ENCODE results near the gene CAPN12.

The CAPN12 gene

DNA sequence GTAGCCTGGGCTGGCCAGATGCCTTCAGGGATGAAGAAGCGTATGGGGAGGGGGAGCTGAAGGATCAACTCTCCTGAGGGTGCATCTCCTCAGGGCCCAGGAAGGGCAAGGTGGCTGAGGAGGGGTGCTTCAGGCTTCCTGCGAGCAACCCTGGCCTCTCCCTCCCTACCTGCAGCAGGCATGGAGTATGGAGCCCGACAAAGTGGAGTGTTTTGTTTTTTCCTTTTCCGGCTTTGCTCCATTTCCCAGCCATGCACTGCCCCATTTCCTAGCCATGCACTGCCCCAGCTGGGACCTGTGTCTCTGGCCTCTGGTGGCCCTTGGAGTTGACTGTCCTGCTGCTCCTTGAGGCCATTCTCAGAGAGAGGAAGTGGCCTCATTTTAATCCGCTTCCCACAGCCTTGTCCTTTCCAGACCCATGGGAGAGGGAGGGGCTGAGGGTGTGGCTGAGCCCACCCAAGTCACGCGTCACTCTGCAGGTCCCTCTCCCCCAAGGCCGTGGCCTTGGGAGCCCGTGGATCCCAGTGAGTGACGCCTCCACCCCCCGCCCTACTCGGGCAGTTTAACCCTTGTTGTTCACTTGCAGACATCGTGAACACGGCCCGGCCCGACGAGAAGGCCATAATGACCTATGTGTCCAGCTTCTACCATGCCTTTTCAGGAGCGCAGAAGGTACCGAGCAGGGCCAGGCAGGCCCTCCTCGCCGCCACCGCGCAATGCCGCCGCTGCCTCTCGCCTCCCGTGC lies 34.4 kb downstream of the CAPN12 start:
- no peak for DNase-seq

DNA sequence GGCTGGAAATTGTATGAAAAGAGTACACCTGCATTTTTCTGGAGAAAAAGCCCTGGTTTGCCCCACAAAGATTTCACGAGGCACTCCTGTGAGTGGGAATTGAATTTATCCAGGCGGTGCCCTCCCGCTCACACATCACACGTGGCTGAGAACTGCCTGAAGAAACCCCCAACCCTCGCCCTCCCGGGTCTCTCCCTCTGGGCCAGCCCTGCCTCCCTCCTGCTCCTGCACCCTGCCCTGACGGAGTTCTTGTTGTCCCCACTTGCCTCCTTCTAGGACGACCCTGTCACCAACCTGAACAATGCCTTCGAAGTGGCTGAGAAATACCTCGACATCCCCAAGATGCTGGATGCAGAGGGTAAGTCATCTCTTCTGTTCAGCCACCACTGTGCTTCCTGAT lies 35.2 kb downstream of the CAPN12 start:
- DNase-seq: no peak

DNA sequence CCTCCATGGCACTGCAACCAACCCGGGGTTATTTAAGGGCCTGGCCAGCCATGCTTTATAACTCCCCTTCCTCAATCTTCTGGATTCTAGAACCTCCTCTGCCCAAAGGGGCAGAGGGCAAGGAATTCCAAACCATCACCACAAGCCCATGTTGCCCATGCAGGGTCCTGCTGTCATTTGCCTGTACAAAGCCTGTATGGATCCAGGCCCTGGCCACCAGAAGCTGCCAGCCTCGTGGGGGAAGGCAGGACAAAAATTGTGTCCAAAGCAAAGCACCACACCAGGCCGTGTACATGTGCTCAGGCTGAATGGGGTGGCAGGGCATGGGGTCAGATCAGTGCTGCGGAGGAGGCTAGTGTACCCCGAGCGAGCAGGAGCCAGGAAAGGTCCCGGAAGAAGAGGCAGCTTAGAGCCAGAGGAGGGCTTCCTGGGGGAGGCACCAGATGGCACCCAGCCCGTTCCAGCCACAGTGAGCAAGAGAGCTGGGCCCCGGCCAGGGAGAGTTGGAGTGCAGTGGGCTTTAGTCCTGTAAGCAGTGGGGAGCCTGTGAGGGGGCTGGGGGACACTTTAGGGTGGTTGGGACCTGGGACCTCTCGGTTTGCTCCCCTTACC lies 35.8 kb downstream of the CAPN12 start:
- DNase-seq: no peak

DNA sequence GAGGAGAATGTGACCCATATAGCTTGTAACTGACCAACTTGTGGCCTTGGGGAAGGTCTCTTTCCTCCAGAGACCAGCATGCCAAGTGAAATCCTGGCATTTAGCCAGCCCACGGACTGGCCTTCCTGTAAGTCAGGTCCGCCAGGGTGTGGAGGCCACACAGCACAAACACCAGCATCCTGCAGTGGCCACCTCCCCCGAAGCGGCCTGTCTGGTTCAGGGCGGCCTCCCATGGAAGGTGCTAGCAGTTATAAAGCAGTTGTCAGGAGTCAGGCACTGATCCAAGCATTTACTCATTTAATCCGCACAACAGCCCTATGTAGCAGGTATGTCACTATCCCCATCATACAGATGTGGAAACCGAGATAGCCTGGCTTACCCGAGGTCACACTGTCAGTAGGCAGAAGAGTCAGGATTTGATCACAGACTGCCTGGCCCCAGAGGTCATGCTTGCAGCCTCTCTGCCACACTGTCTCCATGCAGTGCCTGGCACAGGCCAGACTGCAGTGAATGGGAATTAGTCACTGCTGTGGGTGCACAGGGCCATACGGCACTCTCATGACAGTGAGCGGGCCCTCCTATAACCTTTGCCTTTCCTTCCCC lies 36.7 kb downstream of the CAPN12 start:
- no peak for DNase-seq

DNA sequence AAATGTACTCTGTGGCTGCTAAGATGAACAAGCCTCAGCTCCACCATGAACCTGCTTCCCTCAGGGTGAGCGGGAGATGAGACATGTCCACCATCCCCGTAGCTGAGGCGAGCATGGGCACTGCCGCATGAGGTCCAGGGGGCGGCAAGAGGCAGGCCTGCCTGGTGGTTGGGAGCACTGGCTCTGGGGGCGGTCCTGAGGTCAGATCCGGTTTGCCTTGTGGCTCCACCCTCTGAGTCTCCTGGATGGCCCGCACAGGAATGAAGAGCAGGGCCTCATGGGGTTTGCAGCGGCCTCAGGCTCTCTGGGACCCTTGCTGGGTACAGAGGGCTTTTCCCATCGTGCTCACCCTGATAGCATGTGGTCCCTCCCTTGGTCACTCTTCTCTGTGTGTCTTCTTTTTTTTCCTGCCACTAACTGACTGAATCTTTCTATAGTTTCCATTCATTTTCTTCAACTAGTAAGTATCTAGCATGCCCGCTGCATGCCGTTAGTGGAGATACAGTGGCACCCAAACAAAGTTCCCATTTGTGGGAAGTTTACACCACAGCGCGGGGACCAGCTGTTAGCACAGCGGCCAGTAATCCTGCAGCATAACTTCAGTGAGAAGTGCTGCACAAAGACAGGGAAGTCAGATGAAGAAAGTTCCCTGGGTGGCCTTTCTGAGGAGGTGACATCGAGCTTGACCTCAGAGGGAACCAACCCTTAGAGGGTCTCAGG lies 37.3 kb downstream of the CAPN12 start:
- DNase-seq: no peak

DNA sequence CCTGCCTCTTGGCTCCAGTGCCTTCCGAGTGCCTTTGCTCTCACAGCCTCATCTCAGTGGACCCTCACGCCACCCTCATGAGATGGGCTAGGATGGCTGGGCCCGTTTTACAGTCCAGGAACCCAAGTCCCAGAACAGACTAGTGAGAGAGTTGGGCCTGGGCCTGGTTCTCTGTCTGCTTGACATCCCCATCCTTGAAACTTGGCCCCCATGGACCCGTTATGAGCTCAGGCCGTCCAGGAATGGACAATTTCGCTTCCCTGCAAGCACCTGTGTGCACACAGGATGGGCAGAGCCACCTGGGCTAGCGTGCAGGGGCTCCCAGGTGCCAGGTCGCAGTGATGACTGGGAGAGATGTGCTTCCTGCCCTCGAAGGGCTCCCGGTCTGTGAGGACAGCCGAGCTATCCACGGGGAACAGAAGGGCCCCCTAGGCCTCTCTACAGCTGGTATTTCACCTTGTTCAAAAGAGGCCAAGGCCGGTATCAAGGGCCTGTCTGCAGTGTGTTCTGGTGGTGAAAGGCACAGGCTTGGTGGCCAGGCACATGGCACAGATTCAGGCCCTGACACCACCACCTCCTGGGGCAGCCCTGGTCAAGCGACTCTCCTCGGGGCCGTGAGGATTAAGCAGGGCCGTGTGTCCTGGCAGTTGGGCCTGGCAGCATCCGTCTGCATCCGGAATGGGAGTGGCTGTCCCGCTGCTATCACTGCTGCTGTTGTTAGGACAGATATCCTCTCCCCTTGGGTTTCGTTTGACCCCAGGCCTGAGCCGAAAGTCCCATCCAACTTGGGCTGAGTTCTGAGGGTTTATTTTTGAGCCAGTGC lies 38.9 kb downstream of the CAPN12 start:
- no peak for DNase-seq

DNA sequence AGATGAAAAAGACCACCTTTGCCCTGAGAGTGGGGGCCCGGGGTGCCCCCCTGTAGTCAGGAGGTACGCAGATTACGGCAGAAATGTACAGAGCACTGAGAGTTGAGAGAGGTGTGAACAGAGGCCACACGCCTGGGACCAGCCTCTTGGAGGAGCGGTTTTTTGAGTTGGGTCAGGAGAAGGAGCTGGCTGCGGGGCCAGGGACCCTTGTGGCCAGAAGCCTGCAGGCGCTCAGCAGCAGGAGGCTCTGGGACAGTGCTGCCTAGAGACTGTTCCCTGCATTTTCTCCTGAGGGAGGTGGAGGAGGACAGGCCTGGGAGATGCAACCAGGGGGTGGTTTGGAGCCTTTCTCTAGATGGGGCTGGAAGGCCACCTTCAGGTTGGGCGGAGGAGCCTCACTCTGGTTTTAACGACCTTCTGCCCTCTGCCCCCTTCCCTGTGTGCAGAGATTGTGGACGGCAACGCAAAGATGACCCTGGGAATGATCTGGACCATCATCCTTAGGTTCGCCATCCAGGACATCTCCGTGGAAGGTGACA lies 39.7 kb downstream of the CAPN12 start:
- DNase-seq: no peak

DNA sequence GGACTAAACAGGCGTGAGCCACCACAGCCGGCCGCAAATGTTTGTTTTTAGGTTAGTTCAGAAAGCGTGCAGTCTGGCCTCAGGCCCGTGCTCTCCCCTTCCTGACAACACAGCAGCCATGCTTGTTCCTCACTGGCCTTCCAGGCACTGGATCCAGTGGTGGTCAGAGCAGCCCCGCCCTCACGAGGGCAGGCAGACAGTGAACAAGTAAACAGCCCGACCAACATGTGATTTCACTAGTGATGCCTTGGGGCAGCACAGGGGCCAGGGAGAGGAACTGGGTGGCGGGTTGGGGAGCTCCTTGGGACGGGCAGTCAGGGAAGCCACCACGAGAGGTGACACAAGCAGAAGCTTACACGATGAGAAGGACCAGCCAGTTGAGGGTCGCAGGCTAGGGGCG lies 40.8 kb downstream of the CAPN12 start:
- no peak for DNase-seq

DNA sequence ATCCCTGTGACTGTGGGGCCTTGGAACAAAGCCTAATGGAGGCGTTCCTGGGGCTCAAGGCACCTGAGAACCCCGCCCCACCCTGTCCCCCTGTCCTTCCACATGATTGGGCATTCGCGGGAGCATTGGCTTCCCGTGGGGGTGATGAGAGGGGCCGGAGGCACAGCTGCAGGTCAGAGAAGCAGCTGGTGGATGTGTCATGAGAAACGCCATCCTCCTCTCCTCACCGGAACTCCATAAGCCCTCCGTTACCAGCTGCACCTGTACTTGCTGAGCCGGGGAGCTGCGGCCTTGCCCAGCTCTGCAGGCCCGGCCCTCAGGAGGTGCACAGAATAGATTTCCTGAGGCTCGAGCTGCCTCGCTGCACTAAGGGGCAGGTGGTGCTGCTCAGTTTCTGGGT lies 42.0 kb downstream of the CAPN12 start:
- DNase-seq: no peak

DNA sequence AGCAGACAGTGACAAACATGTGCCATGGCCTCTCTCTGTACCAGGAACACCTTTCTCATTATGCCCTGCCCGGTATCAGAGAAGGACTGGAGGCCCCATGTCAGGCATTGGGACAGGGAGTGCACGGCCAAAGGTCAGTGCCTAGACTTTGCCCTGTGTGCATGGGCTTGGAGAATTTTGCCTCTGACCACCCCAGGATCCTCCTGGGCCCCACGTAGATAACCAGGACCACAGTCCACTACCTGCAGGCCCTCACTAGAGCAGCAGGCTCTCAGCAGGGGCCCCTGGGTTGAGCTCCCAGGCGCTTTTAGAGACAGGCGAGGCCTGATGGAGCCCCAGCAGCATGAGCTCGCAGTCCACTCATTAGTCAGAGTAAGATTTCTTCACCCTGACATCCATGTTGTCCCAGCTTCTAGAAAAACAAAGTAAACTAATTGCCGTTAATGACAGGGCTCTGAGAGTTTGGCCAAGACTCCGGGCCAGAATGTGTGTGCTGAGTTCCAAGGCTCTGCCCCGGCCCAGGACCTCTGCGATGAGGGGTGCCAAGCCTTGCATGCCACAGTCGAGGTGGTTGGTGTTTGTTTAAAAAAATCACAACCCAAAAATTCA lies 42.7 kb downstream of the CAPN12 start:
- DNase-seq: no peak

DNA sequence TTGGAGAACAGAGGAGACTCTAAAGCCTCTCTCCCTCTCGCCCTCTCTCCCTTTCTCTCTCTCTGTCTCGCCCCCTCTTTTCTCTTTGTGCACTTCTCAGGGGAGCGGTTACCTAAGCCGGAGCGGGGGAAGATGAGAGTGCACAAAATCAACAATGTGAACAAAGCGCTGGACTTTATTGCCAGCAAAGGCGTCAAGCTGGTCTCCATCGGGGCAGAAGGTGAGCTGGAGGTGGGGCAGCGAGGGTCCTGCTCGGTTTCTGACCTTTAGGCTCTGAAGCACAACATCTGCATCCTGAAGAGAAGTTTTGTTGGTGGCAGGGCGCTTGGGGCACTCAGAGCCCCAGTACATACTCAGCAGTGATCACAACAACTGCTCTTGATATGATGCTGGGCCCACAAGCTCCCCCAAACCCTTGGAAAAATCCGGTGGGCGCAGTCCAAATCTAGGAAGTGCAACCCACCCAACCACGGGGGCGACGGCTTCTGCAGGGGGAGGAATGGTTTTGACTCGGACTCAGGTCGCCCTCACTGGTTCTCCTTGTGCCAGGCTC lies 43.3 kb downstream of the CAPN12 start:
- DNase-seq: no peak

DNA sequence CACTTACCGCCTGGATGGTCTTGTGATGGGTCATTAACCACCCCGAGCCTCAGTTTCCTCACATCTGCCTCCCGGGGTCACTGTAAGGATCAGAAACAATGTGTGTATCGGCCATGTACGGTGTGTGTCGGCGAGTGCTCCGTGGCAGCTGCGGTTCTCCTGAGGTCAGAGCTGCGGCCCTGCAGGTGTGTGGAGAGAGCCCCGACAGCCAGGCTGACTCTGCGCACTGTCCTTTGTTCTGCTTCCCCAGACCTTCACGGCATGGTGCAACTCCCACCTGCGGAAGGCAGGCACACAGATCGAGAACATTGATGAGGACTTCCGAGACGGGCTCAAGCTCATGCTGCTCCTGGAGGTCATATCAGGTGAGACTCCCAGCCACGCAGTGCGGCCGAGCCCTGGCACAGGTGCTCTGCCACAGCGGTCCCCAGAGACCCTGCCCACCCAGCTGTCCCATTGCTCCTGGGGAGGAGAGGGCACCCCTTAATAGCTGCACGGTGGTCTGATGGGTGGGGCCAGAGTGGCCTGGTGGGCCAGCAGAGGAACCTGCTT lies 43.8 kb downstream of the CAPN12 start:
- no peak for DNase-seq

DNA sequence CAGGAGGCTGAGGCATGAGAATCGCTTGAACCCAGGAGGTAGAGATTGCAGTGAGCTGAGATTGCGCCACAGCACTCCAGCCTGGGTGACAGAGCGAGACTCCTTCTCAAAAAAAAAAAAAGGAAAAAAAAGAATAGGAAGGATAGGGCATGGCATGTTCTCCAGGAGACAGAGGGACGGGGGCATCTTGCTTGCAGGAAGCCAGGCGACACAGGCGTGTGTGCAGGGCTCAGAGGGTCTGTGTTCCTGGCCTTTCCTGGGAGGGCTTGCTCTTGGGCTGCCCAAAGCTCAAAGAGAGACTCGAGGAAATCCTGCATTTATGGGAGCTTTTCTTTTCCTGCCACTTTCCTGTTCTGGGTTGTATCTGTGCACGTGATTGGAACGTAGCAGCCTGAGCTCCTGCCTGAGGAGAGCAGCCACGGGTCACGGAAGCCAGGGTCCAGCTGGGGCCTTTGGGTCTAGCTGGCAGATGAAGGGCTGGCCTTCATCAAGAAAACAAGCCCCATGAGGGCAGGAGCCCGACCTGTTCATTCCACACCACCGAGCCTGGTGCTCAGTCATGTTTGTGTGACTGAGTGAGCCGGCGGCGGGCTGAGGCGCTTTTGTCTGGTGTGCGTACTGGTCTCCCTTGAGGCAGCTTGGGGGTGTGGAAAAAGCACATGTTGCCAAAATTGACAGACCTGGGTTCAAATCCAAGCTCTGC lies 44.5 kb downstream of the CAPN12 start:
- DNase-seq: no peak

DNA sequence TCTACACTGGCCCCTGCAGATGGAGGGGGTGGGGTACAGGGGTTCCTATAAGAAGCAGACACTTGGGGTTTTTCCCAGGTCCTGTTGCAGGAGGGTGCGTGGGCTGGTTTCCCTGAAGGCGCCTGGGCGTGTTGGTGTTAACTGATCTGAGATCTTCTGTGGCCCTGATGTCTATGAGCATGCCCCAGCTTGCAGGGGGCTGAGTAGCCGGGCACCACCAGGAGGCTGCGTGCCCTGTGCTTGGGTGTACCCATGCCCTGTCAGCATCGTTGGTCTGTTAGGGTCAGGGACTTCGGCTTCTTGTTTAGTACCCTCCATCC lies 45.3 kb downstream of the CAPN12 start:
- DNase-seq: peak; percentile 45

DNA sequence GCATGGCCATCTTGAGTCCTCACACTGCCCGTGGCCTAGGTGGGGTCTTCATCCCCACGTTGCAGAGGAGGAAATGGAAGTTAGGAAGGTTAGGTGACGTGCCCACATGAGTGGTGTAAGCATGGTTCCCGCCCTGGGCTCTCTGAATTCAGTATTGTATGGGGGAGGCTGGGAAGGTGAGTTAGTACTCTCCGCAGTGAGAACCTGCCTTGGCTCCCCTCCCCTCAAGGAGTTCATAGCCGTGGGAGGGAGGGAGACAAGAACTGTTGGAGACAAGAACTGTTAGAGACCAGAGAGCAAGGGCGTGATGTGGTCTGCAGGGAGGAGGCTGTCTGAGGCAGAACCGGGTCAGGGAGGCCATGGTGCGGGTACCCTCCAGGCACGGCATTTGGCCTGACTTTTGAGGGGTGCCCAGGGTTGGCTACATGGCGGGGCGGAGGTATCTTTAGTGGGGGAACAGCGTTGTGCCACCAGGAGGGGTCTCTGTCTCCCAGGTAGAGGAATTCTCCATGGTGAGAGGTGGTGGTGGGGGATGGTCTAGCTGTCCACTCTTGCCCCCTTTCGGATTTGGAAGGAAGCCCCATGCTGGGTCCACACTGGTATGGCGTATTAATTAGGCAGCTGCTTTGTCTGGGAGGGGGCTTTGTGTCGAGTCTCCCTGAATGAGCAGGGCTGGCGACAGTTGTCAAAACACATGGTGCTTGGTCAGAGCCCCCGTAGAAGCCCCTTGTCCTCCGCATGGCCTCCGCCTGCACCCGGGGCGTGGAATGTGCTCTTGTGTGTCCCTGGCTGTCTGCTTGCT lies 45.8 kb downstream of the CAPN12 start:
- DNase-seq: no peak

DNA sequence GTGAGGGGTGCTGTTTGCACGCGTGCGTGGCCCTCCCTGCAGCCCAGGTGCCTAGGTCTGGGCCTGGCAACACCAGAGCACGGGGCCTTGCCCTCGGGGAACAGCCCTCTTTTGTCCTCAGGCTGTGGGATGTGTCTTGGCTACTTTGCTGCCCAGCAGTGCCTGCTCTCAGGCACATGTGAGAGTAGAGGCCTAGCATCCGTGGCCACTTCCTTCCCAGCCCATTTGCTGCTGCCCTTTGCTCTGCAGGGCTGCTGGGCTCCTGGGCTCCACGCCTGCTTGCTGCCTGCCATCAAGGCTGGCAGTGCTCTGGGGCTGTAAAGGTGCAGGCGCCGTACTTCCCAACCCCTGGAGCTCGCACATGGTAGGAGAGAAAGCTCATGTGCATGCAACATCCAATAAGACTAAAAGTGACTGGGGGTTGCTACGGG lies 46.6 kb downstream of the CAPN12 start:
- no peak for DNase-seq

DNA sequence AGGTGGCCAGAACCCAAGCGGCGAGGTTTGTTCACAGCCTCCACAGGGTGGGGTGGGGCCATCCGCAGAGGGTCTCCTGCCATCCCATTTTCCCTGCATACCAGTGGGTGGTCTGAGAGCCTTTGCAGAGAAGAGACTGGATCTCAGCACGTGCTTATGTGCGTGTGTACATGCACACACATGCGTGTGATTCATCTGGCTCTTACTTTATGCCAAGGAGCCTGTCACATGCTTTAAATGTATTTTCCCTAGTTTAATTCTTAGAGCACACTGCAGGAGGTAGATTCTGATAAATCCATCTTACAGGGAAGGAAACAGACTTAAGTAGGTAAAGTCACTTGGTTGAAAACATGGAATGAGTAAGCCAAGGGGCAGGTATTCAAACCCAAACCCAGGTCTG lies 47.1 kb downstream of the CAPN12 start:
- DNase-seq: no peak

DNA sequence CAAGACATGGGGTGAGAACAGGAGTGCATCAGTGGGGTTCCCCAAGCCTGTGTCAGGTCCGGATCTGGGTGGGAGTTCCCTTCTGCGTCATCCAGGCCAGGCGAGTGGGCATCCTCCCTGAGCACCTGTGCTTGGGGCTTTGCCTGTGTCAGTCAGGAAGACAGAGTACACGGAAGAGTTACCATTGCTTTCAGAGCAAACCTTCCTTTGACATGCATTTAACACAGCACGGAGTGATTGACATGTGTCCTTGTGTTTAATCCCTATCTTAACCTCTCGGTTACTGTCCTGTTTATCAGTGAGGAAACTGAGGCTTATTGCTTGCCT lies 47.6 kb downstream of the CAPN12 start:
- DNase-seq: no peak

DNA sequence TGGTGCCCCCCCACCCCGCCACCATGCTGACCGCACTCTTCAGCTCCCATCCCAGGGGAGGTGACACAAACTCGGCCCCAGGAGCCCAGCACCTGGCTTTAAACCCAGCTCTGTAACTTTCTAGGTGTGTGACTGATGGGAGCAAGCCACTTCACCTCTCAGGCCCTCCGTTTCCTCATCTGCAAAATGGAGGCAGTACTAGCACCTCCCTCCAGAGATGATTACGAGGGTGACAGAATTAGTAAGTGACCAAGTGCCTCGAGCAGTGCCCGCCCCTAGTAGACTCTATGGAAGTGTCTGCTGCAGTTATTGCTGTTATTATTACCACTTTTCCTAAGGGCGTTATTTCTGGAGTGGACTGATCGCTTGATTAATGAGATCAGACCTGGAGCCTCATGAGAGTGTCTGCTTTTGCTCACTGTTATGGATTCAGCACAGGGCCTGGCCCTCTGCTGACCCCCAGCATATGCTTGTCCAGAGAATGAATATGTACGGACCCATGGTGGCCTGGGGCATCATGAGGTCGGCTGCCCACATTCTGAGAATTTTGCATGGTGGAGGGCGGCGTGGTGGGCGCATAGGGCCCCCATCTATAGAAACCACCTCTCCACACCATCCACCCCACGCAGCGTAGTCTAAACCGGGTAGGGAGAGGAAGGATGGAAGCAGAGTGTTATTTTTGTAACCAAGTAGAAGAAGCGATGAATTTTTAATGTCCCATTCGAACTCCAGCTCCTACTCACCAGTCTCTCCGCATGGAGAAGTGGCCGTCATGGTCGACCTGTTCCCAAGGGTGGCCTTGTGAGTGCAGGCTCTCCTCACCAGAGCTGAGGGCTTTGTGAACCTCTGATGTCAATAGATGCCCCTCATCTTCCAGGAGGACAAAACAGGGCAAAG lies 48.2 kb downstream of the CAPN12 start:
- DNase-seq: no peak
